ENCODE data around the gene SRPK1.

- no peak for TF ChIP-seq ZNF274 (IDR thresholded peaks at IDR 0.05; ENCODE audit: low read depth, low read length)
- TF ChIP-seq, protein P1, sequence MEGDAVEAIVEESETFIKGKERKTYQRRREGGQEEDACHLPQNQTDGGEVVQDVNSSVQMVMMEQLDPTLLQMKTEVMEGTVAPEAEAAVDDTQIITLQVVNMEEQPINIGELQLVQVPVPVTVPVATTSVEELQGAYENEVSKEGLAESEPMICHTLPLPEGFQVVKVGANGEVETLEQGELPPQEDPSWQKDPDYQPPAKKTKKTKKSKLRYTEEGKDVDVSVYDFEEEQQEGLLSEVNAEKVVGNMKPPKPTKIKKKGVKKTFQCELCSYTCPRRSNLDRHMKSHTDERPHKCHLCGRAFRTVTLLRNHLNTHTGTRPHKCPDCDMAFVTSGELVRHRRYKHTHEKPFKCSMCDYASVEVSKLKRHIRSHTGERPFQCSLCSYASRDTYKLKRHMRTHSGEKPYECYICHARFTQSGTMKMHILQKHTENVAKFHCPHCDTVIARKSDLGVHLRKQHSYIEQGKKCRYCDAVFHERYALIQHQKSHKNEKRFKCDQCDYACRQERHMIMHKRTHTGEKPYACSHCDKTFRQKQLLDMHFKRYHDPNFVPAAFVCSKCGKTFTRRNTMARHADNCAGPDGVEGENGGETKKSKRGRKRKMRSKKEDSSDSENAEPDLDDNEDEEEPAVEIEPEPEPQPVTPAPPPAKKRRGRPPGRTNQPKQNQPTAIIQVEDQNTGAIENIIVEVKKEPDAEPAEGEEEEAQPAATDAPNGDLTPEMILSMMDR (IDR thresholded peaks at IDR 0.05 in 2 of 3, conservative IDR thresholded peaks at IDR 0.05 in 1 of 3; ENCODE audit: borderline replicate concordance in 1 of 3, insufficient read depth in 1 of 3, low read depth in 2 of 3, low read length in 2 of 3): no peak
- TF ChIP-seq POLR2A (IDR thresholded peaks at IDR 0.05; ENCODE audit: borderline replicate concordance, extremely low read depth, insufficient read depth, insufficient read length): no peak
- no peak for TF ChIP-seq ELF1 (IDR thresholded peaks at IDR 0.05; ENCODE audit: borderline replicate concordance, low read depth)
- TF ChIP-seq, protein P2, sequence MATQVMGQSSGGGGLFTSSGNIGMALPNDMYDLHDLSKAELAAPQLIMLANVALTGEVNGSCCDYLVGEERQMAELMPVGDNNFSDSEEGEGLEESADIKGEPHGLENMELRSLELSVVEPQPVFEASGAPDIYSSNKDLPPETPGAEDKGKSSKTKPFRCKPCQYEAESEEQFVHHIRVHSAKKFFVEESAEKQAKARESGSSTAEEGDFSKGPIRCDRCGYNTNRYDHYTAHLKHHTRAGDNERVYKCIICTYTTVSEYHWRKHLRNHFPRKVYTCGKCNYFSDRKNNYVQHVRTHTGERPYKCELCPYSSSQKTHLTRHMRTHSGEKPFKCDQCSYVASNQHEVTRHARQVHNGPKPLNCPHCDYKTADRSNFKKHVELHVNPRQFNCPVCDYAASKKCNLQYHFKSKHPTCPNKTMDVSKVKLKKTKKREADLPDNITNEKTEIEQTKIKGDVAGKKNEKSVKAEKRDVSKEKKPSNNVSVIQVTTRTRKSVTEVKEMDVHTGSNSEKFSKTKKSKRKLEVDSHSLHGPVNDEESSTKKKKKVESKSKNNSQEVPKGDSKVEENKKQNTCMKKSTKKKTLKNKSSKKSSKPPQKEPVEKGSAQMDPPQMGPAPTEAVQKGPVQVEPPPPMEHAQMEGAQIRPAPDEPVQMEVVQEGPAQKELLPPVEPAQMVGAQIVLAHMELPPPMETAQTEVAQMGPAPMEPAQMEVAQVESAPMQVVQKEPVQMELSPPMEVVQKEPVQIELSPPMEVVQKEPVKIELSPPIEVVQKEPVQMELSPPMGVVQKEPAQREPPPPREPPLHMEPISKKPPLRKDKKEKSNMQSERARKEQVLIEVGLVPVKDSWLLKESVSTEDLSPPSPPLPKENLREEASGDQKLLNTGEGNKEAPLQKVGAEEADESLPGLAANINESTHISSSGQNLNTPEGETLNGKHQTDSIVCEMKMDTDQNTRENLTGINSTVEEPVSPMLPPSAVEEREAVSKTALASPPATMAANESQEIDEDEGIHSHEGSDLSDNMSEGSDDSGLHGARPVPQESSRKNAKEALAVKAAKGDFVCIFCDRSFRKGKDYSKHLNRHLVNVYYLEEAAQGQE (IDR thresholded peaks at IDR 0.05; ENCODE audit: low read depth): no peak
These were observed 126.1 kb downstream of the SRPK1 start for GRCh38 chr6:35794536-35795452.

All from HCT116 (cell line).